Skeletal muscle cell (primary cell): Measurements from ENCODE around the gene LDLR.

Source experiments
- DNase-seq: peaks from one replicate; pipeline ENCODE4 v3.0.0-alpha.2; 2010; ENCODE audit warnings: low read depth
- H3K4me3 ChIP-seq: 2 replicates; pipeline ENCODE4 v1.5.1; 2011; ENCODE audit warnings: low read depth, mild to moderate bottlenecking, control low read depth, low read length, moderate library complexity

The LDLR gene

DNA sequence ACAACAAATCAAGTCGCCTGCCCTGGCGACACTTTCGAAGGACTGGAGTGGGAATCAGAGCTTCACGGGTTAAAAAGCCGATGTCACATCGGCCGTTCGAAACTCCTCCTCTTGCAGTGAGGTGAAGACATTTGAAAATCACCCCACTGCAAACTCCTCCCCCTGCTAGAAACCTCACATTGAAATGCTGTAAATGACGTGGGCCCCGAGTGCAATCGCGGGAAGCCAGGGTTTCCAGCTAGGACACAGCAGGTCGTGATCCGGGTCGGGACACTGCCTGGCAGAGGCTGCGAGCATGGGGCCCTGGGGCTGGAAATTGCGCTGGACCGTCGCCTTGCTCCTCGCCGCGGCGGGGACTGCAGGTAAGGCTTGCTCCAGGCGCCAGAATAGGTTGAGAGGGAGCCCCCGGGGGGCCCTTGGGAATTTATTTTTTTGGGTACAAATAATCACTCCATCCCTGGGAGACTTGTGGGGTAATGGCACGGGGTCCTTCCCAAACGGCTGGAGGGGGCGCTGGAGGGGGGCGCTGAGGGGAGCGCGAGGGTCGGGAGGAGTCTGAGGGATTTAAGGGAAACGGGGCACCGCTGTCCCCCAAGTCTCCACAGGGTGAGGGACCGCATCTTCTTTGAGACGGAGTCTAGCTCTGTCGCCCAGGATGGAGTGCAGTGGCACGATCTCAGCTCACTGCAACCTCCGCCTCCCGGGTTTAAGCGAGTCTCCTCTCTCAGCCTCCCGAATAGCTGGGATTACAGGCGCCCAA is at the start of gene LDLR:
TSS of gene LDLR (plus strand) at position 210 of the 760 bp plus-strand sequence. CDS start at position 296, 86 bp downstream.
- peak within 1 kb of the TSS; percentile 95 for H3K4me3 ChIP-seq

DNA sequence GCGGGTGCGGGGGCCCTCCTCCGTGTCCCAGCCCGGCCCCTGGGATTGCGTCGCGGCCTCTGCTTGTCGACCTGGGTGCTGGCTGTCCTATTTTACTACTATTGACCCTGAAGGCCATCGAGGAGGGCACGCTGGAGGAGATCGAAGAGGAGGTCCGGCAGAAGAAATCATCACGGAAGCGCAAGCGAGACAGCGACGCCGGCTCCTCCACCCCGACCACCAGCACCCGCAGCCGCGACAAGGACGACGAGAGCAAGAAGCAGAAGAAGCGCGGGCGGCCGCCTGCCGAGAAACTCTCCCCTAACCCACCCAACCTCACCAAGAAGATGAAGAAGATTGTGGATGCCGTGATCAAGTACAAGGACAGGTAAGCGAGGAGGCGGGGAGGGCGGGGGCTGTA is 48.1 kb upstream of the LDLR start:
- DNase-seq = no peak
- H3K4me3 ChIP-seq = no peak overlapping the region

More for the DNA sequence above, at the start of gene LDLR:
- DNase-seq = peak; percentile 82

DNA sequence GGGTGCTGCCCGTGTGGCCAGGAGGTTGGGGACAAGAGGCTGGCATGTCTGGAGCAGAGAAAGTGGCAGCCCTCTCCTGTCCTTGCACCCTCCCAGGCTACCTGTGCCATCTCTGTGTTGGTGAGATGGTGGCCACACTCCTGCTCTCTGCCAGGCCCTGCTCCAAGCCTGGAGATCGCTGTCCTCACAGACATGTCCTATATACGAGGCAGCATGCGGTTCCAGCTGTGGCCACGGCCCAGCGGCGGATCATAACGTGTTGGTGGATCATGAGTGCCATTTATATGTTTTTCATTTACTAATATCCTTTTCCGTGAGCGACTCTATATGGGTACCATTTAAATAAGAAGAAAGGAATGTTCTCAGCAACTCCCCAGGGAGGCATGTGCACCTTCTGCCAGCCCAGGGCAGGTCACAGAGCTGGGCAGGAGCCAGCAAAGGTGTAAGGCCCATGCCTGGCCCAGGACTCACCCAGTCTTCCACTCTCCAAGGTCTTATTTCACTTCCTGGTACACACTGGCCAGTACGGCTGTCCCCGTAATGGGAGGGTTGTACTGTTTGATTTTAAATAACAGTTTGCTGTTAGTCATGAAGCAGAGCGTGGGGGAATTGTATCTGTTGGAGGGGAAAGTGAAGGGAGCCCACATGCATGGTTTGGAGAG is 47.2 kb upstream of the LDLR start:
- no peak overlapping the region for H3K4me3 ChIP-seq
- no peak for DNase-seq

DNA sequence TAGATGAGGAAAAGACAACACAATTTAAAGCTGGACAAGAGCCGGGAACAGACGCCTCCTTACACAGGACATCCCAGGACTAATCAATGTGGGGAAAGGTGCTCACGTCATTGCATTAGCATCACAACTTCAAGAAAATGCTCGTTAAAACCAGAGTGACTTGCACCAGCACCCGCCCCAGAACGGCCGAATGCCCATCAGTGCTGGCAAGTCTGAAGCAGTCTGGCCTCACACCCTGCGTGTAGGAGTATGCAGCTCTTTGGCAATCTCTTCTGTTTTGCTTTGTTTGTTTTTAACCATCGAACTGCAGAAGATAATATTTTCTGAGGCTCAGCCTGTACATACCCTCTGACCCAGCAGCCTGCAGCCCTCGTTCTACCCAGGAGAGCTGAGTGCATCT is 44.8 kb upstream of the LDLR start:
- DNase-seq = no peak
- no peak overlapping the region for H3K4me3 ChIP-seq

DNA sequence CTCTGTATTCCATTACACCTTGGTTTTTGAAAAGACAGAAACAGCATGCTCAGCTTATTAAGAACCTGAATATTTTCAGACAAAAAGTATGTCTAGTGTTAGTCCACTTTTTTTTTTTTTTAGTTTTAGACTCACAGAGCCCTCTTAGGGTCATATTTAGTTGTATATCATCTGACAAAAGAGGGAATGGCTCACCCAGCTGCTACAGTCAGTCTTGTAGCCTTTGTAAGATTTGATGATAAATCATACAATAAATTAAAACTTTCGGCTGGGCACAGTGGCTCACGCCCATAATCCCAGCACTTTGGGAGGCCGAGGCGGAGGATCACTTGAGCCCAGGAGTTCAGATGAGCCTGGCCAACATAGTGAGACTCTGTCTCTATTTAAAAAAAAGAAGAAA is 43.7 kb upstream of the LDLR start:
- no peak overlapping the region for H3K4me3 ChIP-seq
- no peak for DNase-seq

DNA sequence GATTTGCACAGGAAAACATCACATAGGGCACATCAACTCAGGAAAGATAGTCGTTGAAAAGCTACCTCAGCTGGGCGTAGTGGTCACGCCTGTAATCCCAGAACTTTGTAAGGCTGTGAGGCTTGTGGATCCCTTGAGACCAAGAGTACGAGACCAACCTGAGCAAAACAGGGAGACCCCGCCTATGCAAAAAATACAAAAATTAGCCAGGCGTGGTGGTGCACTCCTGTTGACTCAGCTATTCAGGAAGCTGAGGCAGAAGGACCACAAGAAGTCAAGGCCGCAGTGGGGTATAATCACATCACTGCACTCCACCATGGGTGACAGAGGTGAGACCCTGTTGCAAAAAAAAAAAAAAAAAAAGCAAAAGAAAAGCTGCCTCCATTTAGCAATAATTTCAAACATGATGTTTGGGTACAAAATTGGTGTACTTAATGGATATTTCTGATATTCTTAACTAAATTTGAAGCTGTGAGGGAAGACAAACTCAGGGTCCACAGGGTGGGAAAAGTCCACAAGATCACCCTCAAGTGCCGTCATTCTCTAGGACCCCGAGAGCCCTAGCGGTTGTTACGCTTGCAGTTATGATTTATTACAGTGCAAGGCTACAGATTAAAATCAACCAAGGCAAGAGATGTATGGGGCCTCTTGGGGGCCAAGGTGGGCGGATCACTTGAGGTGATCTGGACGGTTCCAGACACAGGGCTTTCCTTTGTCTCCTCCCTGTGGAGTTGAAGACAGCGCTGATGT is 42.5 kb upstream of the LDLR start:
- DNase-seq = no peak
- no peak overlapping the region for H3K4me3 ChIP-seq

DNA sequence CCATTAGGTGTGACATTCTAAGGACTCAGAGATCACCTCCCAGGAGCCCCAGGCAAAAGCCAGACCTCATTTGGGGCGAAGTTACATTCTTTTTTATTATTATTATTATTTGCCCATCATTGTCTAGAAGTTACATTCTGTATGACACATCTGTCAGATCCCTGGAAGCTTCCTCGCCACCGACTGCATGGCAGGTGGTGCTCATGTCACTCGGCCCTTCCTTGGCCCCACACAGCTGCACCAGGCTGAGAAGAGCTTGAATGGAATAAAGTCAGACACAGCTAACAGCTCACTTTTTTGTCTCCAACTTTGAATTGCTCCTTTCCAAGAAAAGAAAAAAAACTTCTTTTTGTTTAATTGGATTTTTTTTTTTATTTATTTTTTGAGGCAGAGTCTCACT is 41.4 kb upstream of the LDLR start:
- no peak overlapping the region for H3K4me3 ChIP-seq
- no peak for DNase-seq

DNA sequence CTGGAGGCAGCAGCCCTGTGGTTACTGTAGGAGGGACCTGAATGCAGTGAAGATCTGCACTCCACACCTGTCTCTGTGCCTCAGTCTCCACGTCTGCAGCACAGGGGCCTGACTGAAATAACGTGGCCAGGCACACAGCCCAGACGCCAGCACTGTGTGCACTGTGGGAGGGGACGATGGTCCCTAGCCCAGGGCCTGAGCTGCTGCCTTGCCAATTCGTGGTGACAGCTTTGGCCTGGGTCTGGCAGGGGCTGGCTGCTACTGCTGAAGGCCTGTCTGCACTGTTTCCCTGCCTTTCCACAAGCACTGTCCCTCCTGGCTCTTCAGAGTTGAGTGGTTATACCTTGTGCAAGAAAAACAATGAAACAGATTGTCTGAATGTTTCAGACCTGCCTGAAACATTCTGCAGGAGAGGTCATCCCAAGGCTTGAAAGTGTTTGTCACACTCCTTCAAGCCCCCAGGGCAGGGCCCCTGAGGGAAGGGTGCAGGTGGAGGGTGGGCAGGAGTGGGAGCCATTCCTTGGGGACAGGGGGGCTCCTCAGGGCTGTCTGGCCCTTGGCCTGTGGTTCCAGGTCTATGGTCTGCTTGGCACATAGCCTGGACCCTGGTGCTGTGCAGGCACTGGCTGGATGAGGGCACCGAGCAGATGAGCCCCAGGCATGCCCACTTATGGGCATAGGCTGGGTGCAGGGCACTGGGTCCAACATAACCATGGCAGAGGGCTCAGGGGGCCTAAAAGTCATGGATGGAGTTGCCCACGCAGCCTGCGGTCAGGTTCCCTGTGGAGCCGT is 38.7 kb upstream of the LDLR start:
- H3K4me3 ChIP-seq = no peak overlapping the region
- no peak for DNase-seq

DNA sequence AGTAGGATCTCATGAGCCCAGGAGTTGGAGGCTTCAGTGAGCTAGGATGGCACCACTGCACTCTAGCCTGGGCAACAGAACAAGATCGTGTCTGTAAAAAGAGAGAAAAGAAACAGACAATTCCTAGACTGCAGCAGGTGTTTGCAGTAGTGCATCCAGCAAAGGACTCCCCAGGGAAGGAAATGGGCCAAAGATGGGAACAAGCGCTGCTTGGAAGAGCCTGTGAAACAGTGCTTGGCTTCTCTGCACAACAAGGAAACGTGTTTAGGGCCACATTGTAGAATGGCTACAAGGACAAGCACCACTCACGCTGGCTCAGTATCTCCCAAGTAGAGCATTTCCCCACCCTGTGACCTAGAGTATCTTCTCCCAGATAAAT is 35.5 kb upstream of the LDLR start:
- DNase-seq = no peak
- H3K4me3 ChIP-seq = no peak overlapping the region

DNA sequence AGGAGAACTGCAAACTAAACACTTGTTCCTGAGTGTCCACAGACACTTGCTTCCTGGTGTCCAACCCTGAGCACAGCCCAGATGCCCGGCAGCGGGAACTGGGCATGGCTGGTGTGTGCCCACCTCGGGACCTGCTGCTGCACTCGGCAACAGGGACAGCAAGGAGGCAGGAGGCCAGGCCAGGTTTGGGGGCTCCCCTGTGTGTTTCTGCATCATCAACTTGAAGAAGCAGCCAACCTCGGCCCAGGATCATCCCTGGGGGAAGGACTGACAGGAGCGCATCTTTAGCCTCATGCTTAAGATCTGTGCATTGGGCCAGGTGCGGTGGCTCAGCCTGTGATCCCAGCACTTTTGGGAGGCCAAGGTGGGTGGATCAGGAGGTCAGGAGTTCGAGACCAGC is 35.1 kb upstream of the LDLR start:
- H3K4me3 ChIP-seq = no peak overlapping the region
- DNase-seq = no peak

DNA sequence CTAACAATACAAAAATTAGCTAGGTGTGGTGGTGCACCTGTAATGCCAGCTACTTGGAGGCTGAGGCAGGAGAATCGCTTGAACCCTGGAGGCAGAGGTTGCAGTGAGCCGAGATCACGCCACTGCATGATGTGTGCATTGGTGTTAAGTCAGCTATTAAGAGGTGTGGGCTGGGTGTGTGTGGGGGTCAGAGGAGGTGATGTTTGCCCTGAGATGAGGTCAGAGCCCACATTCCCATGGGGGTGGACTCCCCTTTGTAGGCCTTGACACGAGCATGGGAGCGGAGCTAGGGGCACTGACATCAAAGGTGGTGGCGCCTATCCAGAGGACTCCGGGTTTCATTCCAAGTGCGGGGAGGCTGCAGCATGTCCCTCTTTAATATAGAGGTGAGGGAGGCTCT is 34.6 kb upstream of the LDLR start:
- H3K4me3 ChIP-seq = no peak overlapping the region
- DNase-seq = no peak

DNA sequence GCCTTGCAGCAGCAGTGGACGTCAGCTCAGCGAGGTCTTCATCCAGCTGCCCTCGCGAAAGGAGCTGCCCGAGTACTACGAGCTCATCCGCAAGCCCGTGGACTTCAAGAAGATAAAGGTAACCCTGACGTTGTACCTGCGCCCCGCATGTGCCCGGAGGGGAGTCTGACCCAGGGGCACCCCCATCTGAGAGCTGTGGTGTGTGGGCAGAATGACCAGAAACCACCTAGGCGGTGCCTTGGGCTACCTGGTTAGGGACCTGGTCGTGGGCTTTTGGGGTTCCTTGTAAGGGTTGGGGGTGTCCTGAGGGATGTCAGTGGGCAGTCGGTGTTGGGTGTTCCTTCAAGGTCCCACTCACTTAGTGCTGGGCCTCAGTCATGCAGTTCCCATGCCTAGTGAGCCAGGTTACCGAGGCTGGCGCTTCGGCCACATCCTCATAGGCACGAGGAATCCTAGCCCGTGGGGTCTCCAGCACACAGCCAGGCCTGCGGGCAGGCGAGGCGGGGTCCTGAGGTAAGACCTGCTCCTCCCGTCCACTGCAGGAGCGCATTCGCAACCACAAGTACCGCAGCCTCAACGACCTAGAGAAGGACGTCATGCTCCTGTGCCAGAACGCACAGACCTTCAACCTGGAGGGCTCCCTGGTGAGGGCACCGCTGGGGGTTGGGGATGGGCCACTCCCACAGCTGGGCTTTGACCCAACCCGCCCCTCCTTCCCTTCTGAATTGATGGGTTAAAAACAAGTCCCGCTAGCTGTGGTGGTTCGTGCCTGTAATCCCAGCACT is 30.8 kb upstream of the LDLR start:
- H3K4me3 ChIP-seq = no peak overlapping the region
- DNase-seq = no peak

DNA sequence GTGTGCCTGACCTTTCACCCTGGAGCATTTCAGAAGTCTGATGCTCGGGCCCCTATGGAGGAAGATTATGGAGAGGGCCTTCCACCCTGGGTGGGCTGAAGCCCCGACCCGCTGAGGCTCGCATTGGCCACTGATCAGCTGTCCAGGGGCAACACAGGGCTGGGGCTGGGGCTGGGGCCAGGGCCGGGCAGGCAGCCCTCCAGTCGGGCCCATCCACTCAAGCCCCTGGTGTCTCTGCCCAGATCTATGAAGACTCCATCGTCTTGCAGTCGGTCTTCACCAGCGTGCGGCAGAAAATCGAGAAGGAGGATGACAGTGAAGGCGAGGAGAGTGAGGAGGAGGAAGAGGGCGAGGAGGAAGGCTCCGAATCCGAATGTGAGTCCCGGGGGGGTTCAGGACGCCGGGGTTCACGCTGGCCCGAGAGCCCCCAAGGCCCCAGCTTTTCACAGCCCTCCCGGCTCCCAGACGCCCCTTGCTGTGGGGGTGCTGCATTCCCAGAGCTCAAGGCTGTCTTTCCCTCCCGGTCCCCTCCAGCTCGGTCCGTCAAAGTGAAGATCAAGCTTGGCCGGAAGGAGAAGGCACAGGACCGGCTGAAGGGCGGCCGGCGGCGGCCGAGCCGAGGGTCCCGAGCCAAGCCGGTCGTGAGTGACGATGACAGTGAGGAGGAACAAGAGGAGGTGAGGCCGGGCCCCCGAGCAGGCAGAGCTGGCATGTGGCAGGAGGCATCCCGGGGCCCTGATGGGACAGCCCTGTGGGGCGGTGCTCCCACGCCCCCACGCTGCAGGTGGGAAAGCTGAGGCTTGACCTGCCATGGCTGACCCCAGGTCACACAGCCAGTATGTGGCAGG is 29.5 kb upstream of the LDLR start:
- H3K4me3 ChIP-seq = no peak overlapping the region
- DNase-seq = no peak

DNA sequence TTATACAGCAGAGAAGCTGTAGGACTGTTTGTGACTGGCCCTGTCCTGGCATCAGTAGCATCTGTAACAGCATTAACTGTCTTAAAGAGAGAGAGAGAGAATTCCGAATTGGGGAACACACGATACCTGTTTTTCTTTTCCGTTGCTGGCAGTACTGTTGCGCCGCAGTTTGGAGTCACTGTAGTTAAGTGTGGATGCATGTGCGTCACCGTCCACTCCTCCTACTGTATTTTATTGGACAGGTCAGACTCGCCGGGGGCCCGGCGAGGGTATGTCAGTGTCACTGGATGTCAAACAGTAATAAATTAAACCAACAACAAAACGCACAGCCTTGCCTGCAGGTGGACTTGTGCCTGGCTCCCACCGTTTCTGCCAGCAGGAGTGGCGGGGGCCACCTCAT is 27.3 kb upstream of the LDLR start:
- no peak for DNase-seq
- no peak overlapping the region for H3K4me3 ChIP-seq

DNA sequence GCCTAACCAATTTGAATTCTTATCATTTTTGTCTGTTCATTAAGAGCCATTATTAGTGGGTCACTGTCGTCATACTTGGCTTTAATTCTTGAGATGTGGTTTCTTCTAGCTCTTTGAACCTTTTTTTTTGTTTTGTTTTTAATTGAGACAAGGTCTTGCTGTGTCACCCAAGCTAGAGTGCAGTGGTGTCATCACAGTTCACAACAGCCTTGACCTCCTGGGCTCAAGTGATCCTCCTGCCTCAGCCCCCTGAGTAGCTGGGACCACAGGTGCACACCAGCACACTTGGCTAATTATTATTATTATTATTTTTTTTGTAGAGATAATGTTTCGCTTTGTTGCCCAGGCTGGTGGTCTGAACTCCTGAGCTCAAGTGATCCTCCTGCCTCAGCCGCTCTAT is 25.8 kb upstream of the LDLR start:
- no peak for DNase-seq
- H3K4me3 ChIP-seq = no peak overlapping the region

DNA sequence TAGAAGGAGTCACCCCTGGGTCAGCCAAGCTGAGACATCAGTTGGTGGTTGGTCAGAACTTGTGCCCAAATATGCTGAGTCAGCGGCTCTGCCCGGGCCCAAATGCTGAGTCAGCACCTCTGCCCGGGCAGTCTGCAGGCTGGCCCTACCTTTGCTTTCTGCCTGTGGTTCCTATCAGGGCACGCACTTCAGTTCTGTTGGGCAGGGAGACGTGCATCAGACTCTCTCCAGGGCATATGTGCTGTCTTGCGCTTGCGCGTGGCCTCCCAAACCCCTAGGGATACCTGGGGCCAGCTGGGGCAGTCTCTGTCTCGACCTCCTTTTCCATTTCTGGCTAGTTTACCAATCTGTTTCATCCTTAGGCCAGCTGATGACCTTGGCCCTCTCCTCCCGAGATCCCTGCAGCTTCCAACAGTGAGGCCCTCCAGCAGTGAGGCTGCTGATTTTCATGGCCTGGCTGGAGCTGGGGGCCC is 24.4 kb upstream of the LDLR start:
- no peak overlapping the region for H3K4me3 ChIP-seq
- no peak for DNase-seq

DNA sequence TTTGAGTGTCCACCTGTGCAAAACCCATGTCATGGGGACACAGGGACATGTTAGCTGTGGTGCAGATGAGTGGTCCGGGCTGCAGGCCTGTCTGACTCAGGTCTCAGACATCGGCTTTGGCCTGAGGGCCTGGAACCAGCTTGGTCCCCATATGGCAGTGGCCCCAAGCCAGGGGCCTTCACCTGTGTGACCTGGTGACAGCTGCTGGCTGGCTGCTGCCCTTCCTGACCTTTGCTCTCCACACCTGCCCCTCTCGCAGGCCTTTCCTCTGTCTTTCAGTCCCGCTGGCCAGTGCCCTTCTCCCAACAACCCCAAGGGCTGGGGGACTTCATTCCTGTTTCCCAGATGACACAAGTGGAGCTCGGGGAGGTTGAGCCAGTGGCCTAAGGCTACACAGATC is 22.9 kb upstream of the LDLR start:
- DNase-seq = no peak
- H3K4me3 ChIP-seq = no peak overlapping the region
